Activated CD8-positive, alpha-beta memory T cell treated with anti-CD3 and anti-CD28 coated beads for 1 hour (primary cell): Measurements from ENCODE around the gene ENDOG.
A peak's percentile ranks its signal among the peaks of the same experiment; 100 is the strongest.
"Not testable (repeated sequence)": the region's sequence is repeated elsewhere in the genome, so short reads cannot be mapped to it uniquely, and the experiment has no call there.

Source experiments
- DNase-seq, 2 donors: peaks; one replicate each; pipeline ENCODE4 v3.0.0-alpha.2; 2020; ENCODE audit warnings: low read depth in 1 of 2; ENCODE audit errors: extremely low read depth in 1 of 2

Gene ENDOG

GRCh38 chr9:128828267-128828666 is 10.0 kb downstream of the ENDOG start:
- DNase-seq: no peak

GRCh38 chr9:128828719-128829452 is 10.6 kb downstream of the ENDOG start:
- no peak for DNase-seq

- DNase-seq: peak; percentile 75 to 80
These were observed 11.4 kb downstream of the ENDOG start, which contains the start of gene SPOUT1 for GRCh38 chr9:128829477-128830251. SPOUT1 (minus strand) TSS chr9:128829794; CDS start chr9:128829780, 14 bp downstream.

- no peak for DNase-seq
These were observed 15.4 kb downstream of the ENDOG start for GRCh38 chr9:128833696-128834095.

- no peak for DNase-seq
These were observed 17.2 kb downstream of the ENDOG start for GRCh38 chr9:128835246-128836210.

GRCh38 chr9:128836509-128837145 is 18.3 kb downstream of the ENDOG start:
- DNase-seq: no peak

GRCh38 chr9:128838338-128838737 is 20.0 kb downstream of the ENDOG start:
- no peak for DNase-seq

- no peak for DNase-seq
These were observed 22.2 kb downstream of the ENDOG start for GRCh38 chr9:128840524-128840923.

- DNase-seq: no peak
These were observed 23.6 kb downstream of the ENDOG start for GRCh38 chr9:128841694-128842492.

- not testable (repeated sequence) for DNase-seq
These were observed 24.9 kb downstream of the ENDOG start for GRCh38 chr9:128843171-128843570.

- no peak for DNase-seq
These were observed 27.1 kb downstream of the ENDOG start for GRCh38 chr9:128845186-128845931.

- DNase-seq: no peak
These were observed 28.4 kb downstream of the ENDOG start for GRCh38 chr9:128846680-128847030.

- DNase-seq: no peak
These were observed 29.5 kb downstream of the ENDOG start for GRCh38 chr9:128847803-128848202.

GRCh38 chr9:128851024-128851423 is 32.7 kb downstream of the ENDOG start:
- not testable (repeated sequence) for DNase-seq

- DNase-seq: not testable (repeated sequence)
These were observed 33.7 kb downstream of the ENDOG start for GRCh38 chr9:128851779-128852600.

- not testable (repeated sequence) for DNase-seq
These were observed 34.3 kb downstream of the ENDOG start for GRCh38 chr9:128852646-128853045.

GRCh38 chr9:128854454-128854853 is 36.2 kb downstream of the ENDOG start:
- not testable (repeated sequence) for DNase-seq

- DNase-seq: not testable (repeated sequence)
These were observed 40.2 kb downstream of the ENDOG start for GRCh38 chr9:128858476-128858875.
